Uterus (tissue), 2 donors: Measurements from ENCODE around the gene GABPB2.

Experiments used
- POLR2A ChIP-seq, 2 donors: fragments of 450-650 bp; IDR thresholded peaks; one replicate each; pipeline ENCODE4 v1.6.1; 2016; ENCODE audit warnings: antibody characterized with exemption in 2 of 2, mild to moderate bottlenecking in 1 of 2, moderate library complexity in 1 of 2
- TF ChIP-seq, protein P1 (sequence below), 4 experiments: fragments of 200-600 bp in 2 of 4; fragments of 450-650 bp in 2 of 4; sonication (generic) in 2 of 4; IDR thresholded peaks; one replicate each; pipeline ENCODE4 v1.5.1; 2016 to 2019; ENCODE audit warnings: antibody characterized with exemption in 4 of 4, mild to moderate bottlenecking in 2 of 4, moderate library complexity in 1 of 4

DNA sequence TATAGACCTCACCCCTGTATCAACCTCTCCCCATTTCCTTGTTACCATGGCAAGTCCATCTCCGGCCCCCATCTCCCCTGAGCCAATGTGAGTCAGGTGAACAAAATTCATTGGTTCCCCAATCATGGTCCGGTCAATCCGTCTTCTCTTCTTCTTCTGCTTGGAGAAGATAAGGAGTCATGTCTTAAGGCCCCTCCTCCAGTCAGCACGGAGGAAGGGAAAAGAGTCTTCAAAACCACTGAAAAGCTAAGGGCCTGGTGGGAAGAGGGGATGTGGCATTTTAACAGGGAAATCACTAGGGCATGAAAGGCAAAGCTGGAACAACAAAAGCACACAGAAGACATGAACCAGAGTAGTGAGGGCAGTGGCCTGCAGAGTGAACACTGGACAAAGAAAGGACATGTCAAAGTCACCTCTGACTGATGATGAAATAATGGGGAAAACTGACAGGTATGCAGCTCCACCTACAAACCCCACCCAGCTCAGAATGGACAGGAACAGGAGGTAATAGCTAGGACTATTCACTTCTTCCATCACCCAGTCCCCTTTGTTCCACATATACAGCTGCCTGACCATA, 15.5 kb upstream of the GABPB2 start:
- TF ChIP-seq, protein P1, sequence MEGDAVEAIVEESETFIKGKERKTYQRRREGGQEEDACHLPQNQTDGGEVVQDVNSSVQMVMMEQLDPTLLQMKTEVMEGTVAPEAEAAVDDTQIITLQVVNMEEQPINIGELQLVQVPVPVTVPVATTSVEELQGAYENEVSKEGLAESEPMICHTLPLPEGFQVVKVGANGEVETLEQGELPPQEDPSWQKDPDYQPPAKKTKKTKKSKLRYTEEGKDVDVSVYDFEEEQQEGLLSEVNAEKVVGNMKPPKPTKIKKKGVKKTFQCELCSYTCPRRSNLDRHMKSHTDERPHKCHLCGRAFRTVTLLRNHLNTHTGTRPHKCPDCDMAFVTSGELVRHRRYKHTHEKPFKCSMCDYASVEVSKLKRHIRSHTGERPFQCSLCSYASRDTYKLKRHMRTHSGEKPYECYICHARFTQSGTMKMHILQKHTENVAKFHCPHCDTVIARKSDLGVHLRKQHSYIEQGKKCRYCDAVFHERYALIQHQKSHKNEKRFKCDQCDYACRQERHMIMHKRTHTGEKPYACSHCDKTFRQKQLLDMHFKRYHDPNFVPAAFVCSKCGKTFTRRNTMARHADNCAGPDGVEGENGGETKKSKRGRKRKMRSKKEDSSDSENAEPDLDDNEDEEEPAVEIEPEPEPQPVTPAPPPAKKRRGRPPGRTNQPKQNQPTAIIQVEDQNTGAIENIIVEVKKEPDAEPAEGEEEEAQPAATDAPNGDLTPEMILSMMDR (IDR thresholded peaks at IDR 0.05) = no peak
- TF ChIP-seq POLR2A (IDR thresholded peaks at IDR 0.05) = no peak
